HCT116 (cell line): ENCODE measurements around the gene GARIN5B. TPM values are rescaled to one million over a fixed set of nuclear protein-coding genes. Genes with fewer than 3 reads are reported as not detected.

ENCODE experiments used
- CEBPB ChIP-seq: IDR thresholded peaks from 2 replicates; pipeline ENCODE4 v1.6.1; 2012; ENCODE audit warnings: low read depth
- EGR1 ChIP-seq: IDR thresholded peaks from 2 replicates; pipeline ENCODE4 v1.6.1; 2012; ENCODE audit warnings: low read depth
- EZH2 ChIP-seq: fragments of 200-600 bp; sonication (generic); IDR thresholded peaks from 2 replicates; pipeline ENCODE4 v1.6.1; 2017; ENCODE audit warnings: antibody characterized with exemption, mixed run types
- POLR2A ChIP-seq: IDR thresholded peaks from 2 replicates; pipeline ENCODE4 v1.7.0; 2011; ENCODE audit warnings: borderline replicate concordance; ENCODE audit not compliant: insufficient read depth, insufficient read length; ENCODE audit errors: extremely low read depth
- SIN3A ChIP-seq: IDR thresholded peaks from 2 replicates; pipeline ENCODE4 v1.6.1; 2012; ENCODE audit warnings: low read depth
- SP1 ChIP-seq: IDR thresholded peaks from 2 replicates; pipeline ENCODE4 v1.6.1; 2012; ENCODE audit warnings: low read depth
- SRF ChIP-seq: IDR thresholded peaks from 2 replicates; pipeline ENCODE4 v1.6.1; 2012; ENCODE audit warnings: low read depth
- TCF7L2 ChIP-seq: IDR thresholded peaks from 2 replicates; pipeline ENCODE4 v1.7.0; 2011; ENCODE audit warnings: borderline replicate concordance, inconsistent platforms; ENCODE audit not compliant: insufficient read depth, insufficient read length; ENCODE audit errors: extremely low read depth
- total RNA-seq: library from RNA; stranded (reverse); gene quantifications from one replicate; pipeline ENCODE4 v1.2.1, GENCODE V29; 2021; ENCODE audit not compliant: unreplicated experiment
- TF ChIP-seq, protein P1 (sequence below), 3 experiments: fragments of 200-600 bp in 1 of 3; sonication (generic) in 1 of 3; IDR thresholded peaks in 2 of 3; conservative IDR thresholded peaks in 1 of 3; 2 replicates each; pipeline ENCODE4 v1.5.1; 2012 to 2017; ENCODE audit warnings: low read depth in 2 of 3, low read length in 2 of 3, antibody characterized with exemption in 1 of 3, borderline replicate concordance in 1 of 3, control low read depth in 1 of 3, mild to moderate bottlenecking in 1 of 3, mixed read lengths in 1 of 3, mixed run types in 1 of 3, moderate library complexity in 1 of 3; ENCODE audit not compliant: insufficient read depth in 1 of 3
- TF ChIP-seq, protein P2 (sequence below): IDR thresholded peaks from 2 replicates; pipeline ENCODE4 v1.6.1; 2012
- TF ChIP-seq, protein P3 (sequence below): IDR thresholded peaks from 2 replicates; pipeline ENCODE4 v1.6.1; 2011; ENCODE audit warnings: mild to moderate bottlenecking, low read length, moderate library complexity; ENCODE audit not compliant: insufficient replicate concordance; ENCODE audit errors: extremely low read depth

GARIN5B gene
- total RNA-seq, 1 experiment from 2014 or later = not detected

DNA sequence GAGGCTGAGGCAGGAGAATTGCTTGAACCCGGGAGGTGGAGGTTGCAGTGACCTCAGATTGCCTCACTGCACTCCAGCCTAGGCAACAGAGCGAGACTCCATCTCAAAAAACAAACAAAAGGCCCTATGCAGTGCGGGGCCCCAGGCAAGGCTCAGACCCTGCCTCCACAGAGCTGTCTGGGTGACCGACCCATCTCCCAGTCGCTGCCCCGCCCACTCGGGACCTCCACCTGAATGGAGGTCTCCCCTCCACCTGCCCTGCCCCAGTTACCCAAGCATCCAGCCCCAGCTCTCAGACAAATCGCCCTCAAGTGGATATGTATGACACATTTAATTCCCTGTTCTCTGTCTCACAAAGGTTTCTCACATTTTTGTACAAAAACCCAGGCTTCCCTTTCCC lies 2.2 kb upstream of the GARIN5B start (continued):
- TF ChIP-seq, protein P1, sequence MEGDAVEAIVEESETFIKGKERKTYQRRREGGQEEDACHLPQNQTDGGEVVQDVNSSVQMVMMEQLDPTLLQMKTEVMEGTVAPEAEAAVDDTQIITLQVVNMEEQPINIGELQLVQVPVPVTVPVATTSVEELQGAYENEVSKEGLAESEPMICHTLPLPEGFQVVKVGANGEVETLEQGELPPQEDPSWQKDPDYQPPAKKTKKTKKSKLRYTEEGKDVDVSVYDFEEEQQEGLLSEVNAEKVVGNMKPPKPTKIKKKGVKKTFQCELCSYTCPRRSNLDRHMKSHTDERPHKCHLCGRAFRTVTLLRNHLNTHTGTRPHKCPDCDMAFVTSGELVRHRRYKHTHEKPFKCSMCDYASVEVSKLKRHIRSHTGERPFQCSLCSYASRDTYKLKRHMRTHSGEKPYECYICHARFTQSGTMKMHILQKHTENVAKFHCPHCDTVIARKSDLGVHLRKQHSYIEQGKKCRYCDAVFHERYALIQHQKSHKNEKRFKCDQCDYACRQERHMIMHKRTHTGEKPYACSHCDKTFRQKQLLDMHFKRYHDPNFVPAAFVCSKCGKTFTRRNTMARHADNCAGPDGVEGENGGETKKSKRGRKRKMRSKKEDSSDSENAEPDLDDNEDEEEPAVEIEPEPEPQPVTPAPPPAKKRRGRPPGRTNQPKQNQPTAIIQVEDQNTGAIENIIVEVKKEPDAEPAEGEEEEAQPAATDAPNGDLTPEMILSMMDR (IDR thresholded peaks at IDR 0.05 in 2 of 3, conservative IDR thresholded peaks at IDR 0.05 in 1 of 3; ENCODE audit: borderline replicate concordance in 1 of 3, insufficient read depth in 1 of 3, low read depth in 2 of 3, low read length in 2 of 3) = no peak
- no peak for TF ChIP-seq CEBPB
- TF ChIP-seq POLR2A = no peak
- TF ChIP-seq TCF7L2 = no peak
- TF ChIP-seq, protein P2, sequence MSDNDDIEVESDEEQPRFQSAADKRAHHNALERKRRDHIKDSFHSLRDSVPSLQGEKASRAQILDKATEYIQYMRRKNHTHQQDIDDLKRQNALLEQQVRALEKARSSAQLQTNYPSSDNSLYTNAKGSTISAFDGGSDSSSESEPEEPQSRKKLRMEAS = no peak
- no peak for TF ChIP-seq EGR1
- no peak for TF ChIP-seq SIN3A
- TF ChIP-seq EZH2 = no peak
- no peak for TF ChIP-seq SP1
- TF ChIP-seq SRF = no peak
- TF ChIP-seq, protein P3, sequence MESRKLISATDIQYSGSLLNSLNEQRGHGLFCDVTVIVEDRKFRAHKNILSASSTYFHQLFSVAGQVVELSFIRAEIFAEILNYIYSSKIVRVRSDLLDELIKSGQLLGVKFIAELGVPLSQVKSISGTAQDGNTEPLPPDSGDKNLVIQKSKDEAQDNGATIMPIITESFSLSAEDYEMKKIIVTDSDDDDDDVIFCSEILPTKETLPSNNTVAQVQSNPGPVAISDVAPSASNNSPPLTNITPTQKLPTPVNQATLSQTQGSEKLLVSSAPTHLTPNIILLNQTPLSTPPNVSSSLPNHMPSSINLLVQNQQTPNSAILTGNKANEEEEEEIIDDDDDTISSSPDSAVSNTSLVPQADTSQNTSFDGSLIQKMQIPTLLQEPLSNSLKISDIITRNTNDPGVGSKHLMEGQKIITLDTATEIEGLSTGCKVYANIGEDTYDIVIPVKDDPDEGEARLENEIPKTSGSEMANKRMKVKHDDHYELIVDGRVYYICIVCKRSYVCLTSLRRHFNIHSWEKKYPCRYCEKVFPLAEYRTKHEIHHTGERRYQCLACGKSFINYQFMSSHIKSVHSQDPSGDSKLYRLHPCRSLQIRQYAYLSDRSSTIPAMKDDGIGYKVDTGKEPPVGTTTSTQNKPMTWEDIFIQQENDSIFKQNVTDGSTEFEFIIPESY = no peak
